Gastroesophageal sphincter (tissue), 4 donors: Measurements from ENCODE around the gene TDRD3. TPM values are rescaled to one million over a fixed set of nuclear protein-coding genes. Genes with fewer than 3 reads are reported as not detected.
"Not testable (repeated sequence)": the region's sequence is repeated elsewhere in the genome, so short reads cannot be mapped to it uniquely, and the experiment has no call there.

Source experiments
- ATAC-seq: fragments of 150-250 bp; one replicate; pipeline ENCODE4 v1.9.1; 2016; ENCODE audit warnings: mild to moderate bottlenecking, moderate library complexity
- H3K27ac ChIP-seq, 4 donors: fragments of 200-600 bp; sonication (generic) in 3 of 4; 1 replicate in 3 of 4; 2 replicates in 1 of 4; pipeline ENCODE4 v1.5.1; 2016 to 2019
- H3K27me3 ChIP-seq: fragments of 200-600 bp; sonication (generic); one replicate; pipeline ENCODE4 v1.5.1; 2019
- H3K36me3 ChIP-seq, 2 donors: fragments of 200-600 bp; sonication (generic); one replicate each; pipeline ENCODE4 v1.5.1; 2019; ENCODE audit warnings: control low read depth in 1 of 2
- H3K4me1 ChIP-seq, 3 donors: fragments of 200-600 bp; sonication (generic); 1 replicate in 2 of 3; 2 replicates in 1 of 3; pipeline ENCODE4 v1.5.1; 2016 to 2019; ENCODE audit warnings: control low read depth in 2 of 3
- H3K4me3 ChIP-seq, 2 donors: fragments of 200-600 bp; sonication (generic); one replicate each; pipeline ENCODE4 v1.5.1; 2019; ENCODE audit warnings: mild to moderate bottlenecking in 1 of 2, moderate library complexity in 1 of 2
- H3K9me3 ChIP-seq, 3 donors: fragments of 200-600 bp; sonication (generic); one replicate each; pipeline ENCODE4 v1.5.1; 2017 to 2019; ENCODE audit warnings: control low read depth in 2 of 3
- CTCF ChIP-seq, 4 experiments: fragments of 200-600 bp in 2 of 4; fragments of 450-650 bp in 2 of 4; sonication (generic) in 1 of 4; IDR thresholded peaks; one replicate each; pipeline ENCODE4 v1.5.1; 2017 to 2019; ENCODE audit warnings: antibody characterized with exemption in 4 of 4, mild to moderate bottlenecking in 2 of 4, moderate library complexity in 2 of 4
- EP300 ChIP-seq: sonication (generic); formaldehyde crosslinking; IDR thresholded peaks from one replicate; pipeline ENCODE4 v1.6.1; 2017; ENCODE audit warnings: antibody characterized with exemption, mild to moderate bottlenecking
- POLR2A ChIP-seq, 2 donors: fragments of 450-650 bp; IDR thresholded peaks; one replicate each; pipeline ENCODE4 v1.6.1; 2017; ENCODE audit warnings: antibody characterized with exemption in 2 of 2, mild to moderate bottlenecking in 2 of 2, moderate library complexity in 1 of 2
- POLR2AphosphoS5 ChIP-seq: sonication (generic); formaldehyde crosslinking; IDR thresholded peaks from one replicate; pipeline ENCODE4 v1.6.1; 2017; ENCODE audit warnings: antibody characterized with exemption
- WGBS, 2 donors: methylation state at CpG; one replicate each; pipeline ENCODE4 v1.1.5; 2018; ENCODE audit warnings: low coverage in 1 of 2; 5-methylcytosine and 5-hydroxymethylcytosine counted together
- total RNA-seq, 4 donors: library from RNA; depleted of rRNA; stranded (reverse); fragments of >200 nt; gene quantifications; one replicate each; pipeline ENCODE4 v1.1.0, GENCODE V29; 2016

The TDRD3 gene
- total RNA-seq, 4 donors from 2014 or later, result 22.4 to 41.4 (median 28.7) TPM

GRCh38 chr13:60402022-60402421 is 5.0 kb downstream of the TDRD3 start:
- H3K9me3 ChIP-seq, result no peaks in the 10 kb centered on the region
- H3K27ac ChIP-seq, result no peak overlapping the region
- ATAC-seq, result no peak
- H3K4me1 ChIP-seq, result peaks cover 7 to 55% (median 13%) of the 10 kb centered on the region in 3 donors
- TF ChIP-seq POLR2A (IDR thresholded peaks at IDR 0.05) (no peak), EP300 (no peak), POLR2AphosphoS5 (no peak), CTCF (IDR thresholded peaks at IDR 0.05) (no peak)
- no peak overlapping the region for H3K4me3 ChIP-seq
- no peaks in the 10 kb centered on the region for H3K36me3 ChIP-seq
- H3K27me3 ChIP-seq, result no peaks in the 10 kb centered on the region

DNA sequence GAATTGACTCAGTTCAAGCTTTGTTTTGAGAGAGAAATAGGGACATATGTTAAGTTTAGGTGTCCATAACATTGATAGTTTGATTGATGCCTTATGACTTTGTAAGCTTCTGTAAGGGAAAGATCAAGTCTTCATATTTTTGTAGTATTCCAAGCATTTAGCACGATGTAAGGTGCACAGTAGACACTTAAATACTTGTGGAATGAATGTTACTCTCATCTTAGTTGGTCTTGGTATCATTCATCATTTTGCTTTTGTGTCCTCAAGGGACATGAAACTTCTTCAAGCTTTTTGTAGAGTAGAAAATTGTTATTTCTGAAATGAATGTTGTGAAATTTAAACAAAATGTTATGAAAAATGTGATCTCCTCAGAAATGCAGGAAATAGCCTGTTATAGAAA is 10.1 kb downstream of the TDRD3 start:
- Histone ChIP-seq H3K36me3 (no peaks in the 10 kb centered on the region), H3K4me3 (no peak overlapping the region), H3K27me3 (no peaks in the 10 kb centered on the region), H3K27ac (no peak overlapping the region), H3K9me3 (no peaks in the 10 kb centered on the region), H3K4me1 (peaks cover 6 to 33% (median 7%) of the 10 kb centered on the region in 3 donors)
- 69 to 81% methylated on average over 1 of the region's 1 CpG for WGBS, 2 donors
- ATAC-seq, result no peak
- TF ChIP-seq POLR2AphosphoS5, result no peak

DNA sequence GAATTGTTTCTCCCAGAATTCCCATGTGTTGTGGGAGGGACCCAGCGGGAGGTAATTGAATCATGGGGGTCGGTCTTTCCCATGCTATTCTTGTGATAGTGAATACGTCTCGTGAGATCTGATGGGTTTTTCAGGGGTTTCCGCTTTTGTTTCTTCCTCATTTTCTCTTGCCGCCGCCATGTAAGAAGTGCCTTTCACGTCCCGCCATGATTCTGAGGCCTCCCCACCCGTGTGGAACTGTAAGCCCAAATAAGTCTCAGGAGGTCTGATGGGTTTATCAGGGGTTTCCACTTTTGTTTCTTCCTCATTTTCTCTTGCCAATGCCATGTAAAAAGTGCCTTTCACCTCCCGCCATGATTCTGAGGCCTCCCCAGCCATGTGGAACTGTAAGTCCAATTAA is 10.8 kb downstream of the TDRD3 start:
- H3K27ac ChIP-seq, H3K36me3 ChIP-seq, H3K9me3 ChIP-seq, H3K4me3 ChIP-seq, ATAC-seq, H3K27me3 ChIP-seq: not testable (repeated sequence)
- peaks cover 7 to 33% (median 8%) of the 10 kb centered on the region in 3 donors for H3K4me1 ChIP-seq
- WGBS, 2 donors, result 95 to 97% methylated on average over 8 to 11 of the region's 11 CpGs

DNA sequence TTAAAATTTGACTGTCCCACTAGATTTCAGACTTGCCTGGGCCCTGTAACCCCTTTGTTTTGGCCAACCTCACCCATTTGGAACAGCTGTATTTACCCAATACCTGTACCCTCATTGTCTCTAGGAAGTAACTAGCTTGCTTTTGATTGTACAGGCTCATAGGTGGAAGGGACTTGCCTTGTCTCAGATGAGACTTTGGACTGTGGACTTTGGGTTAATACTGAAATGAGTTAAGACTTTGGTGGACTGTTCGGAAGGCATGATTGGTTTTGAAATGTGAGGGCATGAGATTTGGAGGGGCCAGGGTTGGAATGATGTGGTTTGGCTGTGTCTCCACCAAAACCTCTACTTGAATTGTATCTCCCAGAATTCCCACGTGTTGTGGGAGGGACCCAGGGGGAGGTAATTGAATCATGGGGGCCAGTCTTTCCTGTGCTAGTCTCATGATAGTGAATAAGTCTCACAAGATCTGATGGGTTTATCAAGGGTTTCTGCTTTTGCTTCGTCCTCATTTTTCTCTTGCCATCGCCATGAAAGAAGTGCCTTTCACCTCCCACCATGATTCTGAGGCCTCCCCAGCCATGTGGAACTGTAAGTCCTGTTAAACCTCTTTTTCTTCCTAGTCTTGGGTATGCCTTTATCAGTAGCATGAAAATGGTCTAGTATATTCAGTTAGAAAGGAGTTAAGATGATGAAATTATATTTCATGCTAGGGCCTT is 12.7 kb downstream of the TDRD3 start:
- not testable (repeated sequence) for H3K27me3 ChIP-seq, H3K36me3 ChIP-seq, H3K27ac ChIP-seq, H3K9me3 ChIP-seq, ATAC-seq, H3K4me3 ChIP-seq
- 93 to 100% methylated on average over 3 of the region's 4 CpGs for WGBS, 2 donors
- peaks cover 8 to 44% (median 8%) of the 10 kb centered on the region in 3 donors for H3K4me1 ChIP-seq

- 60 to 78% methylated on average over 2 to 3 of the region's 3 CpGs for WGBS, 2 donors
- no peak overlapping the region for H3K27ac ChIP-seq
- TF ChIP-seq CTCF (IDR thresholded peaks at IDR 0.05) (no peak), POLR2AphosphoS5 (no peak), POLR2A (IDR thresholded peaks at IDR 0.05) (no peak), EP300 (no peak)
- H3K27me3 ChIP-seq, result no peaks in the 10 kb centered on the region
- H3K9me3 ChIP-seq, result no peaks in the 10 kb centered on the region
- H3K4me3 ChIP-seq, result no peak overlapping the region
- ATAC-seq, result no peak
- no peaks in the 10 kb centered on the region for H3K36me3 ChIP-seq
- H3K4me1 ChIP-seq, result peaks cover 8 to 44% (median 10%) of the 10 kb centered on the region in 3 donors
Measured at GRCh38 chr13:60410299-60410698, 13.3 kb downstream of the TDRD3 start.

DNA sequence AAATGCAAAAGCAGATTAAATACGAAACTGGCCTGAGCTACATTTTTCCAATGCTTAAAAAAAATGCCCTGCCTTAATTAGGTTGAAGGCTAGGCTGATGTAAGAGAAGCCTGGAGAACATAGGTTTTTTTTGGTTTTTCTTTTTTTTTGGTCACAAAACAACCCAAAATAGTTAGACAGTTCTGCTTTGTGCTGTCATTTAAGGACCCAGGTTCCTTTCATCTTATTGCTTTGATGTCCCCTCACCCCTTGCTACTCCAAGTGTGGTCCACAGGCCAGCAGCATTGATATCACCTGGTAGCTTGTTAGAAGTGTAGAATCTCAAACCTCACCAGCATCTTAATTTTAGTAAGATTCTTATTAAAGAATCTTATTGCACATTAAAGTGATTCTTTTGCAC is 14.4 kb downstream of the TDRD3 start:
- H3K36me3 ChIP-seq, result no peaks in the 10 kb centered on the region
- no peaks in the 10 kb centered on the region for H3K9me3 ChIP-seq
- ATAC-seq, result no peak
- H3K27ac ChIP-seq, result no peak overlapping the region
- peaks cover 8 to 44% (median 10%) of the 10 kb centered on the region in 3 donors for H3K4me1 ChIP-seq
- TF ChIP-seq EP300 (no peak), POLR2AphosphoS5 (no peak), CTCF (IDR thresholded peaks at IDR 0.05) (no peak), POLR2A (IDR thresholded peaks at IDR 0.05) (no peak)
- no peak overlapping the region for H3K4me3 ChIP-seq
- no peaks in the 10 kb centered on the region for H3K27me3 ChIP-seq
- WGBS, 2 donors, result 0 to 37% methylated on average over 1 of the region's 1 CpG
